Measurements from ENCODE around the gene TRIP13. TPM values are rescaled to one million over a fixed set of nuclear protein-coding genes. Genes with fewer than 3 reads are reported as not detected.

Gene TRIP13
- total RNA-seq, 1 experiment from 2014 or later, result 45.9 TPM

DNA sequence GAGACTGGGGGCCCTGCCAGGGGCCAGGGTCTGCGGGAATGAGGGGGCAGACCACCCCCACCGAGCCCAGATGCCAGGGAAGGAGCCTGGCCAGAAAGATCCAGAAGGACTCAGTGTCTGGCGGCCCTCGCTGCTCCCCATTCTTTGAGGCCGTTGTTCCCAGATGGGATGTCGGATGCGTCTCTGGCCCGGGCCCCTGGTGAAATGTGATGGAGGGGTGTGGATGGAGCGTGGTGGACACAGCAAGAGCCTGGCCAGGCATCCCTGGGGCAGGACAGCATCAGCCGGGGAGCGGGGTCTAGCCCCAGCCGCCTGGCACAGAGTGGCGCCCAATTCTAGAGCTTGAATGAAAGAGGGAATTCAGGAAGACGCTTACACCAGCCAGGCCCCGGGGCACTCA is 69.7 kb downstream of the TRIP13 start:
- ChIA-PET CTCF (no interaction called here), POLR2A (no interaction called here)
- H3K27ac ChIP-seq (ENCODE audit: low read length), result no peak overlapping the region
- in situ Hi-C loops (cut with HindIII; ENCODE audit: low pct_unique_long_range_greater_than_20kb, low sequenced_read_pairs), result no loop called here
- TF ChIP-seq TCF7L2 (IDR thresholded peaks at IDR 0.05; ENCODE audit: low read depth, low read length) (no peak), SIN3A (IDR thresholded peaks at IDR 0.05; ENCODE audit: borderline replicate concordance, insufficient read depth, low read depth, low read length) (no peak), POLR2AphosphoS5 (IDR thresholded peaks at IDR 0.05; ENCODE audit: low read depth, low read length) (no peak)
- TF ChIP-seq, protein P1, sequence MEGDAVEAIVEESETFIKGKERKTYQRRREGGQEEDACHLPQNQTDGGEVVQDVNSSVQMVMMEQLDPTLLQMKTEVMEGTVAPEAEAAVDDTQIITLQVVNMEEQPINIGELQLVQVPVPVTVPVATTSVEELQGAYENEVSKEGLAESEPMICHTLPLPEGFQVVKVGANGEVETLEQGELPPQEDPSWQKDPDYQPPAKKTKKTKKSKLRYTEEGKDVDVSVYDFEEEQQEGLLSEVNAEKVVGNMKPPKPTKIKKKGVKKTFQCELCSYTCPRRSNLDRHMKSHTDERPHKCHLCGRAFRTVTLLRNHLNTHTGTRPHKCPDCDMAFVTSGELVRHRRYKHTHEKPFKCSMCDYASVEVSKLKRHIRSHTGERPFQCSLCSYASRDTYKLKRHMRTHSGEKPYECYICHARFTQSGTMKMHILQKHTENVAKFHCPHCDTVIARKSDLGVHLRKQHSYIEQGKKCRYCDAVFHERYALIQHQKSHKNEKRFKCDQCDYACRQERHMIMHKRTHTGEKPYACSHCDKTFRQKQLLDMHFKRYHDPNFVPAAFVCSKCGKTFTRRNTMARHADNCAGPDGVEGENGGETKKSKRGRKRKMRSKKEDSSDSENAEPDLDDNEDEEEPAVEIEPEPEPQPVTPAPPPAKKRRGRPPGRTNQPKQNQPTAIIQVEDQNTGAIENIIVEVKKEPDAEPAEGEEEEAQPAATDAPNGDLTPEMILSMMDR (IDR thresholded peaks at IDR 0.05), result no peak
- TF ChIP-seq, protein P2, sequence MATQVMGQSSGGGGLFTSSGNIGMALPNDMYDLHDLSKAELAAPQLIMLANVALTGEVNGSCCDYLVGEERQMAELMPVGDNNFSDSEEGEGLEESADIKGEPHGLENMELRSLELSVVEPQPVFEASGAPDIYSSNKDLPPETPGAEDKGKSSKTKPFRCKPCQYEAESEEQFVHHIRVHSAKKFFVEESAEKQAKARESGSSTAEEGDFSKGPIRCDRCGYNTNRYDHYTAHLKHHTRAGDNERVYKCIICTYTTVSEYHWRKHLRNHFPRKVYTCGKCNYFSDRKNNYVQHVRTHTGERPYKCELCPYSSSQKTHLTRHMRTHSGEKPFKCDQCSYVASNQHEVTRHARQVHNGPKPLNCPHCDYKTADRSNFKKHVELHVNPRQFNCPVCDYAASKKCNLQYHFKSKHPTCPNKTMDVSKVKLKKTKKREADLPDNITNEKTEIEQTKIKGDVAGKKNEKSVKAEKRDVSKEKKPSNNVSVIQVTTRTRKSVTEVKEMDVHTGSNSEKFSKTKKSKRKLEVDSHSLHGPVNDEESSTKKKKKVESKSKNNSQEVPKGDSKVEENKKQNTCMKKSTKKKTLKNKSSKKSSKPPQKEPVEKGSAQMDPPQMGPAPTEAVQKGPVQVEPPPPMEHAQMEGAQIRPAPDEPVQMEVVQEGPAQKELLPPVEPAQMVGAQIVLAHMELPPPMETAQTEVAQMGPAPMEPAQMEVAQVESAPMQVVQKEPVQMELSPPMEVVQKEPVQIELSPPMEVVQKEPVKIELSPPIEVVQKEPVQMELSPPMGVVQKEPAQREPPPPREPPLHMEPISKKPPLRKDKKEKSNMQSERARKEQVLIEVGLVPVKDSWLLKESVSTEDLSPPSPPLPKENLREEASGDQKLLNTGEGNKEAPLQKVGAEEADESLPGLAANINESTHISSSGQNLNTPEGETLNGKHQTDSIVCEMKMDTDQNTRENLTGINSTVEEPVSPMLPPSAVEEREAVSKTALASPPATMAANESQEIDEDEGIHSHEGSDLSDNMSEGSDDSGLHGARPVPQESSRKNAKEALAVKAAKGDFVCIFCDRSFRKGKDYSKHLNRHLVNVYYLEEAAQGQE (IDR thresholded peaks at IDR 0.05; ENCODE audit: insufficient read depth in 1 of 2, low read depth in 2 of 2, low read length in 1 of 2), result no peak
- H3K27me3 ChIP-seq (ENCODE audit: control insufficient read depth, insufficient read depth, low read length), result peaks cover 3% of the 10 kb centered on the region; the same call in 1 of the 2 replicates
- intact Hi-C loops (cut with micrococcal nuclease; ENCODE audit: unreplicated experiment), result no loop called here
- no peak for DNase-seq (ENCODE audit: low read depth, low spot score)
- no peaks in the 10 kb centered on the region for H3K36me3 ChIP-seq (ENCODE audit: control insufficient read depth, insufficient read depth, low read length)
- H3K9me3 ChIP-seq (ENCODE audit: control insufficient read depth, insufficient read depth, low read depth, low read length), result no peaks in the 10 kb centered on the region
- no peak overlapping the region for H3K4me3 ChIP-seq (ENCODE audit: low read depth in 2 of 2, low read length in 2 of 2)
- no peak for ATAC-seq
- H3K4me1 ChIP-seq (ENCODE audit: control insufficient read depth, insufficient read depth, low read length), result peaks cover 24% of the 10 kb centered on the region
- BruUV-seq (replicated peaks), result no TSS peak

DNA sequence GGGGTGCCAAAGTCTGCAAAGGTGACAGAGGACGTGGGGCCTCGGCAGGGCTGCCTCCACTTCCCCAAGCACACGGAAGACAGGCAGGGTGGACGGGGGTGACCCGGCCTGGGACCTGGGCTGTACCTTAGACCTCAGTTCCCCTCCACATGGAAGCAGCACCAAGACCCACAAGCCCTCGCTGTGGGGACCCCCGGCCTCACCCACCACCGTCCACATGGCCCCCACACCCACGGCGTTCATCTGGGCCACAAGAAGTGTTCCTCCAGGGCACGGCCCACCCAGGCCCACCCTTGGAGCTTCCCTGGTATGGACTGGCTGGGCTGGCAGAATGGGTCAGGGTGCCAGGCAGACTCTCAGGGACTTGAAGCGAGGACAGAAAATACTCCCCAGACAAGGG is 70.1 kb downstream of the TRIP13 start:
- H3K27ac ChIP-seq (ENCODE audit: low read length), result no peak overlapping the region
- BruUV-seq (replicated peaks), result no TSS peak
- no peak for ATAC-seq
- H3K27me3 ChIP-seq (ENCODE audit: control insufficient read depth, insufficient read depth, low read length), result peaks cover 3% of the 10 kb centered on the region; the same call in 1 of the 2 replicates
- H3K4me1 ChIP-seq (ENCODE audit: control insufficient read depth, insufficient read depth, low read length), result peaks cover 20% of the 10 kb centered on the region
- CTCF ChIA-PET, result no interaction called here
- TF ChIP-seq, protein P2 (IDR thresholded peaks at IDR 0.05; ENCODE audit: insufficient read depth in 1 of 2, low read depth in 2 of 2, low read length in 1 of 2), result no peak
- TF ChIP-seq TCF7L2 (IDR thresholded peaks at IDR 0.05; ENCODE audit: low read depth, low read length), result no peak
- TF ChIP-seq POLR2AphosphoS5 (IDR thresholded peaks at IDR 0.05; ENCODE audit: low read depth, low read length), result no peak
- TF ChIP-seq, protein P1 (IDR thresholded peaks at IDR 0.05), result no peak
- TF ChIP-seq SIN3A (IDR thresholded peaks at IDR 0.05; ENCODE audit: borderline replicate concordance, insufficient read depth, low read depth, low read length), result no peak
- H3K36me3 ChIP-seq (ENCODE audit: control insufficient read depth, insufficient read depth, low read length), result no peaks in the 10 kb centered on the region
- DNase-seq (ENCODE audit: low read depth, low spot score), result no peak
- H3K4me3 ChIP-seq (ENCODE audit: low read depth in 2 of 2, low read length in 2 of 2), result no peak overlapping the region
- POLR2A ChIA-PET, result no interaction called here
- intact Hi-C loops (cut with micrococcal nuclease; ENCODE audit: unreplicated experiment), result no loop called here
- no peaks in the 10 kb centered on the region for H3K9me3 ChIP-seq (ENCODE audit: control insufficient read depth, insufficient read depth, low read depth, low read length)
- in situ Hi-C loops (cut with HindIII; ENCODE audit: low pct_unique_long_range_greater_than_20kb, low sequenced_read_pairs), result no loop called here

Measured in Panc1 (cell line).